ENCODE measurements around the gene MBNL3.
"Not testable (repeated sequence)": the region's sequence is repeated elsewhere in the genome, so short reads cannot be mapped to it uniquely, and the experiment has no call there.

Gene MBNL3

DNA sequence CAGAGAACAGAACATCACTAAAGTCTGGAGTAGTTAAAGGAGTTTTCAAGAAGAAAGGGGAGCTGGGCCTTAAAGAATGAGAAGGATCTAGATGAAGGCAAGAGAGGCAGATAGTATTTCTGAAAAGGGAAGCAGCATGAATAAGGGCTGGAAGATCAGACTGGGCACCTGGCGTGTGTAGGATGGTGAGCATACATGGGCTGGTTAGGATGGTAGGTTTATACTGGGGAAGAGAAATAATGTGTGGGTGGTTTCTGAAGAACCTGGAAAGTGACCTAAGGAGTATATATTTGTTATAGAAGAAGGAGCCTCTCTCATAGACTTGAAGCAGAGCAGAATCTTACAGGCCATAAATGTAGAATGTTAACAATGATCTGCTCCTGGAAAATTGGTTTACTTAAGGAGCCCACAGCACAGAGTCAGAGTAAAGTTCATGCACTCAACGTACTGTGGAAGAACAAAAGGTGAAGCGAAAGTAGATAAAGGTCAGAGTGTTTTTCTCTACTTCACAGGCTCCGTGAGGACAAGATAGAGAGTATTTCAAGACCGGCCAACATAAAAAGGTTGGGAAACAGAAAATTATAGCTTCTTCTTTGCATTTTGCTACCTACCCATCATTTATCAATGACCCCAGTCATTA is 35.8 kb downstream of the MBNL3 start:
- TF ChIP-seq, protein P1, sequence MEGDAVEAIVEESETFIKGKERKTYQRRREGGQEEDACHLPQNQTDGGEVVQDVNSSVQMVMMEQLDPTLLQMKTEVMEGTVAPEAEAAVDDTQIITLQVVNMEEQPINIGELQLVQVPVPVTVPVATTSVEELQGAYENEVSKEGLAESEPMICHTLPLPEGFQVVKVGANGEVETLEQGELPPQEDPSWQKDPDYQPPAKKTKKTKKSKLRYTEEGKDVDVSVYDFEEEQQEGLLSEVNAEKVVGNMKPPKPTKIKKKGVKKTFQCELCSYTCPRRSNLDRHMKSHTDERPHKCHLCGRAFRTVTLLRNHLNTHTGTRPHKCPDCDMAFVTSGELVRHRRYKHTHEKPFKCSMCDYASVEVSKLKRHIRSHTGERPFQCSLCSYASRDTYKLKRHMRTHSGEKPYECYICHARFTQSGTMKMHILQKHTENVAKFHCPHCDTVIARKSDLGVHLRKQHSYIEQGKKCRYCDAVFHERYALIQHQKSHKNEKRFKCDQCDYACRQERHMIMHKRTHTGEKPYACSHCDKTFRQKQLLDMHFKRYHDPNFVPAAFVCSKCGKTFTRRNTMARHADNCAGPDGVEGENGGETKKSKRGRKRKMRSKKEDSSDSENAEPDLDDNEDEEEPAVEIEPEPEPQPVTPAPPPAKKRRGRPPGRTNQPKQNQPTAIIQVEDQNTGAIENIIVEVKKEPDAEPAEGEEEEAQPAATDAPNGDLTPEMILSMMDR (IDR thresholded peaks at IDR 0.05): no peak
- Histone ChIP-seq H3K4me1 (ENCODE audit: control insufficient read depth in 1 of 2, insufficient read depth in 1 of 2, low read depth in 1 of 2, low read length in 1 of 2) (no peaks in the 10 kb centered on the region), H3K36me3 (no peaks in the 10 kb centered on the region), H3K4me3 (ENCODE audit: low read depth in 1 of 2, low read length in 1 of 2) (no peak overlapping the region), H3K27me3 (no peaks in the 10 kb centered on the region), H3K27ac (no peak overlapping the region), H3K9me3 (no peaks in the 10 kb centered on the region)

DNA sequence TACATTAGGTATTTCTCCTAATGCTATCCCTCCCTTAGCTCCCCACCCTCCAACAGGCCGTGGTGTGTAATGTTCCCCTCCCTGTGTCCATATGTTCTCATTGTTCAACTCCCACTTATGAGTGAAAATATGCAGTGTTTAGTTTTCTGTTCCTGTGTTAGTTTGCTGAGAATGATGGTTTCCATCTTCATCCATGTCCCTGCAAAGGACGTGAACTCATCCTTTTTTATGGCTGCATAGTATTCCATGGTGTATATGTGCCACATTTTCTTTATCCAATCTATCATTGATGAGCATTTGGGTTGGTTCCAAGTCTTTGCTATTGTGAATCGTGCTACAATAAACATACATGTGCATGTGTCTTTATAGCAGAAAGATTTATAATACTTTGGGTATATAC is 42.9 kb downstream of the MBNL3 start:
- H3K36me3 ChIP-seq; H3K27ac ChIP-seq; H3K9me3 ChIP-seq; H3K27me3 ChIP-seq; H3K4me3 ChIP-seq (ENCODE audit: low read depth in 1 of 2, low read length in 1 of 2): not testable (repeated sequence)
- H3K4me1 ChIP-seq (ENCODE audit: control insufficient read depth in 1 of 2, insufficient read depth in 1 of 2, low read depth in 1 of 2, low read length in 1 of 2): peaks cover 9 to 13% of the 10 kb centered on the region in 2 experiments

DNA sequence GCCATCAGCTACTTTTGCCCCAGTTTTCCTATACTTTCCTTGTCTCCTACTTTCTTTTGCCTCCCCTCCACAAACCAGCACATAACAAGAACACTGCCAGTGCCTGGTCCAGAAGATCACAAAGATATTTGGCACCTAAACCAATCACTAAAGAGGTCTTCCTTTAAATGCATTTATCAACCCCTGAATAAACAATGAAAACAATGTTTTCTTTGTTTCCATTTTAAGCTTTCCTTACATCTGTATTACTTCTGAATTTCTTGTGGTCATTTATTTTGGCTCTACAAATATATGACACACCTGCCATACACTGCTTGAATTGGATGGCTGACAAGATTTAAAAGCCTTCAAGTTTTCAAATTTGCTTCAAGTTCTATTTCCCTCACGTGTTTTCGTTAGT is 43.9 kb downstream of the MBNL3 start:
- H3K27me3 ChIP-seq: no peaks in the 10 kb centered on the region
- peaks cover 9 to 13% of the 10 kb centered on the region in 2 experiments for H3K4me1 ChIP-seq (ENCODE audit: control insufficient read depth in 1 of 2, insufficient read depth in 1 of 2, low read depth in 1 of 2, low read length in 1 of 2)
- TF ChIP-seq, protein P1 (IDR thresholded peaks at IDR 0.05): no peak
- H3K27ac ChIP-seq: no peak overlapping the region
- no peaks in the 10 kb centered on the region for H3K9me3 ChIP-seq
- no peaks in the 10 kb centered on the region for H3K36me3 ChIP-seq
- H3K4me3 ChIP-seq (ENCODE audit: low read depth in 1 of 2, low read length in 1 of 2): no peak overlapping the region

DNA sequence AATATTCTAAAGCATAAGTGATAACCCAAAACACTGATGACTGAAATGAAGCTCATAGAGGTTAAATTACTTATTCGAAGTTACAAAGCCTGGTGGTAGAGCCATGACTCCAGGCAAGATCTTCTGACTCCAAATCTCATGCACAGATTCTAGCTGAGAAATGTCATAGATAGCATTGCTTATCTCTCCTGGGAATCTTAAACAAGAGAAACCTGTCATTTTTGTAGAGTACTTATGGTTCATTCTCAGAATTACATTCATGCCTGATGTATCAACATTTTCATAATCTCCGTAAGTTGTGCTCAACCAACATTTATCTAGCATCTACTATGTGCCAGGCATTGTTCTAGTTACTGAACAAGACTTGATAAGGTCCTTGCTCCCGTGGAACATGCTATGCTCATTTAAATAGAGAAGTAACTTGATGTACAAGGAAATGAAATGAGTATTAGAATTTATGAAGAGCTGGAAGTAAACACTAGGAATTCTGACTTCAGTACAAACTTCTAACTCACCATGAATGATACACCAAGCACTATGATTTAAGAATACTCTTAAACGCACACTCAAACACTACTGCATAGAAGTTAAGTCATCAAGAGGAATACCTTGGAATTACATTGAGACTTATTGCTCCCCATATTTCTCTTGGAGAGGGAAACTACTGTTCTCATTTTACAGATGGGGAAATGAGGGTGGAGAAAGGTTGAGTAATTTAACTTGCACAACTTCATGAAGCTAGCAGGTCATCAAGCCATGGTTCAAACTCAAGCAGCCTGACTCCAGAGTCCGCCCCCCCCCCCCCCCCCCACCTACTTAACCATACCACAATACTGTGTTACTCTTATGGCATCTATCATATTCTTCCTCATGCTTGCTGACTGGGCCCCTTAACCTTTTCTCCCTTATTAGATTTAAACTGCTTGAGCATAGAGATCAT is 45.4 kb downstream of the MBNL3 start:
- H3K4me1 ChIP-seq (ENCODE audit: control insufficient read depth in 1 of 2, insufficient read depth in 1 of 2, low read depth in 1 of 2, low read length in 1 of 2): peaks cover 9 to 13% of the 10 kb centered on the region in 2 experiments
- peak overlapping the region; percentile 46 for H3K27ac ChIP-seq
- no peaks in the 10 kb centered on the region for H3K36me3 ChIP-seq
- H3K9me3 ChIP-seq: no peaks in the 10 kb centered on the region
- no peaks in the 10 kb centered on the region for H3K27me3 ChIP-seq
- TF ChIP-seq, protein P1 (IDR thresholded peaks at IDR 0.05): no peak
- H3K4me3 ChIP-seq (ENCODE audit: low read depth in 1 of 2, low read length in 1 of 2): no peak overlapping the region

DNA sequence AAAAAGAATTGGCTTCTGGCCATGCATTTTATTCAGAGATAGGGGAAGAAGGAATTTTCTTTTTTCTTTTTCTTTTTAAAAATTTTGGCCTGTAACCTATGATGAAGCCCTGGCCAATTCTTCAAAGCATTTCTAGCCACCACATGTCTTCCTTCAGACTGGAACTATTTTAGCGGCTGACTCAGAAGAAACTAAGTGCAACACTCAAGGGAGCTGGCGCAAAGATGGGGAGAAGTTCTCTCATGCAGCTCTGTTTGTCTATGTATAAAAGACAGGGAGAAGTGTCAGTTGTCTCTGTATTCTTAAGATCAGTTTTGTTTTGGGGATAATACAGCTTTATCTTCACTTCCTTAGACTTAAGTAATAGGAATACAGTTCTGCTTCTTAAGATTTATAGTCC is 46.1 kb downstream of the MBNL3 start:
- no peaks in the 10 kb centered on the region for H3K36me3 ChIP-seq
- no peak overlapping the region for H3K27ac ChIP-seq
- TF ChIP-seq, protein P1 (IDR thresholded peaks at IDR 0.05): no peak
- H3K4me1 ChIP-seq (ENCODE audit: control insufficient read depth in 1 of 2, insufficient read depth in 1 of 2, low read depth in 1 of 2, low read length in 1 of 2): peaks cover 9 to 13% of the 10 kb centered on the region in 2 experiments
- H3K4me3 ChIP-seq (ENCODE audit: low read depth in 1 of 2, low read length in 1 of 2): no peak overlapping the region
- H3K9me3 ChIP-seq: no peaks in the 10 kb centered on the region
- H3K27me3 ChIP-seq: no peaks in the 10 kb centered on the region

DNA sequence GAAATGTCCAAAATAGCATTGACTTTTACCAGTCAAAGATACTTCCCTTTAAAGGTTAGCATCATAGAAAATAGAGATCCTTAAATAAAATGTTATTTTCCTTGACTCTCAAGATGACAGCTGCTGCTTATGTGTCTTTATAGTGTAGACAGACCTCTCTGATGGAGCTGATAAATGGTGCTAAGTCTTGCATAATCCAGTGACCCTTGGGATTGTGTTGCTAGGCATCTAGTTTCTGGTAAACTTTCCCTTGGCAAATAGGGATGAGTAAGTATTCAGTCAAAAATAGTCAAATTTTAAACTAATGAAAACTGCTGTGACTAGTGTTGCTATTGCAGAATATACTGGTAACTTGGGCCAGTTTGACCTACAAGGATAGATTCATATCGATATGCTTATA is 53.6 kb downstream of the MBNL3 start:
- Histone ChIP-seq H3K27me3 (no peaks in the 10 kb centered on the region), H3K4me1 (ENCODE audit: control insufficient read depth in 1 of 2, insufficient read depth in 1 of 2, low read depth in 1 of 2, low read length in 1 of 2) (no peaks in the 10 kb centered on the region), H3K36me3 (no peaks in the 10 kb centered on the region), H3K27ac (no peak overlapping the region), H3K9me3 (no peaks in the 10 kb centered on the region), H3K4me3 (ENCODE audit: low read depth in 1 of 2, low read length in 1 of 2) (no peak overlapping the region)
- TF ChIP-seq, protein P1 (IDR thresholded peaks at IDR 0.05): no peak
